Mucosa of descending colon (tissue), 3 donors: ENCODE measurements around the gene DNASE1L3. TPM values are rescaled to one million over a fixed set of nuclear protein-coding genes. Genes with fewer than 3 reads are reported as not detected.

Experiments
- ATAC-seq: fragments of 200-7000 bp; cut with Tn5 transposase; one replicate; pipeline ENCODE4 v1.9.1; 2020; ENCODE audit warnings: mild to moderate bottlenecking, moderate library complexity
- DNase-seq, 3 donors: peaks; one replicate each; pipeline ENCODE4 v3.0.0-alpha.2; 2020
- H3K36me3 ChIP-seq: fragments of 200-600 bp; one replicate; pipeline ENCODE4 v1.8.0; 2021; ENCODE audit warnings: low read depth, mild to moderate bottlenecking
- H3K4me1 ChIP-seq: fragments of 200-600 bp; one replicate; pipeline ENCODE4 v1.8.0; 2021; ENCODE audit warnings: low read depth, mild to moderate bottlenecking
- H3K4me3 ChIP-seq: fragments of 200-600 bp; one replicate; pipeline ENCODE4 v1.8.0; 2021; ENCODE audit warnings: mild to moderate bottlenecking
- H3K9me3 ChIP-seq: fragments of 200-600 bp; one replicate; pipeline ENCODE4 v1.8.0; 2021; ENCODE audit warnings: mild to moderate bottlenecking
- CTCF ChIP-seq: fragments of 200-600 bp; IDR thresholded peaks from one replicate; pipeline ENCODE4 v1.8.0; 2022; ENCODE audit warnings: antibody characterized with exemption, mild to moderate bottlenecking
- intact Hi-C, 2 donors: fragments of 100-400 bp; cut with DNase I in 1 of 2; cut with micrococcal nuclease in 1 of 2; formaldehyde crosslinking; loops; one replicate each; pipeline versions ENCODE4 v1.11.0 to v1.11.1; 2022; cut with DNase I, micrococcal nuclease
- total RNA-seq, 3 donors: library from RNA; stranded (reverse); fragmentation: NEBNext Ultra II Directional in 2 of 3; extraction: Animal tissue kit (Norgen Biotek cat#: 25700) in 2 of 3; gene quantifications; one replicate each; pipeline versions ENCODE4 v1.2.1 to v1.2.4, GENCODE V29; 2021 to 2023
- donor health status: DM: no; HTN: no; CAD: no; lungs with moderate emphysema.
- donor health status: DM: no; HTN: no; CAD: no.
- donor health status: DM: no; HTN: yes; CAD: no.

DNASE1L3 gene
- total RNA-seq, 3 donors from 2014 or later: 3.3 to 9.6 (median 9.0) TPM

- no peak for TF ChIP-seq CTCF
- no peaks in the 10 kb centered on the region for H3K9me3 ChIP-seq
- intact Hi-C loops: no loop called here
- no peak overlapping the region for H3K4me3 ChIP-seq
- peaks cover 24% of the 10 kb centered on the region for H3K36me3 ChIP-seq
- DNase-seq (no peak), ATAC-seq (no peak)
- H3K4me1 ChIP-seq: no peaks in the 10 kb centered on the region
These were observed 60.0 kb downstream of the DNASE1L3 start for GRCh38 chr3:58150810-58151199.

GRCh38 chr3:58150130-58150809 is 60.5 kb downstream of the DNASE1L3 start:
- H3K36me3 ChIP-seq: peaks cover 20% of the 10 kb centered on the region
- no peaks in the 10 kb centered on the region for H3K4me1 ChIP-seq
- DNase-seq (no peak), ATAC-seq (no peak)
- H3K9me3 ChIP-seq: no peaks in the 10 kb centered on the region
- no peak overlapping the region for H3K4me3 ChIP-seq
- intact Hi-C loops: no loop called here
- TF ChIP-seq CTCF: no peak

GRCh38 chr3:58148049-58148448 is 62.7 kb downstream of the DNASE1L3 start:
- intact Hi-C loops: no loop called here
- Histone ChIP-seq H3K36me3 (peaks cover 26% of the 10 kb centered on the region), H3K4me1 (no peaks in the 10 kb centered on the region), H3K9me3 (no peaks in the 10 kb centered on the region), H3K4me3 (no peak overlapping the region)
- no peak for TF ChIP-seq CTCF
- no peak for ATAC-seq
- no peak for DNase-seq

GRCh38 chr3:58144478-58145325 is 66.1 kb downstream of the DNASE1L3 start:
- ATAC-seq (no peak), DNase-seq (no peak)
- Histone ChIP-seq H3K4me1 (no peaks in the 10 kb centered on the region), H3K4me3 (no peak overlapping the region), H3K36me3 (peaks cover 22% of the 10 kb centered on the region), H3K9me3 (no peaks in the 10 kb centered on the region)
- intact Hi-C loops: no loop called here
- TF ChIP-seq CTCF: no peak

- H3K9me3 ChIP-seq: no peaks in the 10 kb centered on the region
- DNase-seq (no peak), ATAC-seq (peak; percentile 18)
- peaks cover 14% of the 10 kb centered on the region for H3K36me3 ChIP-seq
- no peak overlapping the region for H3K4me3 ChIP-seq
- no peak for TF ChIP-seq CTCF
- intact Hi-C loops: no loop called here
- H3K4me1 ChIP-seq: no peaks in the 10 kb centered on the region
These were observed 67.2 kb downstream of the DNASE1L3 start for GRCh38 chr3:58143417-58144055.

Other genes with a start within 250 kb of the DNASE1L3 start
- gene FLNB, start 202.6 kb downstream of the DNASE1L3 start, total RNA-seq: 100 to 1,000 TPM; 256 to 555 (median 357) TPM
- 10 to 100 TPM; 25.7 to 38.4 (median 26.7) TPM for gene ABHD6, start 26.8 kb upstream of the DNASE1L3 start, total RNA-seq
- 10 to 100 TPM; 18.9 to 24.7 (median 22.3) TPM for gene RPP14, start 95.3 kb upstream of the DNASE1L3 start, total RNA-seq
- gene HTD2, start 95.5 kb upstream of the DNASE1L3 start, total RNA-seq: 10 to 100 TPM in 2 of 3 donors, 1 to 10 TPM in 1; 9.7 to 13.7 (median 10.9) TPM
- gene PXK, start 121.9 kb upstream of the DNASE1L3 start, total RNA-seq: 10 to 100 TPM; 14.5 to 33.4 (median 19.5) TPM
- 10 to 100 TPM; 65.0 to 69.6 (median 66.6) TPM for gene PDHB, start 222.9 kb upstream of the DNASE1L3 start, total RNA-seq